GM20000 (cell line): ENCODE data around the gene KLHL29.

Source experiments
- DNase-seq: peaks from one replicate; pipeline ENCODE4 v3.0.0; 2012; ENCODE audit warnings: low spot score
- CTCF ChIP-seq: IDR thresholded peaks from 2 replicates; pipeline ENCODE4 v1.5.1; 2012; ENCODE audit warnings: mild to moderate bottlenecking, control low read depth; ENCODE audit errors: extremely low read depth, missing control alignments

Gene KLHL29

GRCh38 chr2:23675506-23675905 lies 290.5 kb downstream of the KLHL29 start:
- no peak for TF ChIP-seq CTCF
- no peak for DNase-seq

- no peak for TF ChIP-seq CTCF
- DNase-seq, result no peak
These were observed 292.9 kb downstream of the KLHL29 start for GRCh38 chr2:23677836-23678235.

GRCh38 chr2:23679044-23679443 lies 294.1 kb downstream of the KLHL29 start:
- no peak for TF ChIP-seq CTCF
- DNase-seq, result no peak

- no peak for DNase-seq
These were observed 296.0 kb downstream of the KLHL29 start for GRCh38 chr2:23680951-23681350.

GRCh38 chr2:23681356-23682140 lies 296.6 kb downstream of the KLHL29 start:
- DNase-seq, result no peak
- TF ChIP-seq CTCF, result no peak

More at GRCh38 chr2:23680951-23681350, 296.0 kb downstream of the KLHL29 start:
- TF ChIP-seq CTCF, result no peak

GRCh38 chr2:23682481-23682880 lies 297.5 kb downstream of the KLHL29 start:
- DNase-seq, result no peak
- TF ChIP-seq CTCF, result no peak

GRCh38 chr2:23683001-23683400 lies 298.0 kb downstream of the KLHL29 start:
- TF ChIP-seq CTCF, result no peak
- DNase-seq, result no peak
